ENCODE measurements around the gene CDX1.

CDX1 gene

GRCh38 chr5:150184006-150184405, 17.4 kb downstream of the CDX1 start:
- no peak for DNase-seq (ENCODE audit: low read depth)

GRCh38 chr5:150184990-150185912, 18.7 kb downstream of the CDX1 start:
- no peak for DNase-seq (ENCODE audit: low read depth)

GRCh38 chr5:150186137-150186536, 19.6 kb downstream of the CDX1 start:
- DNase-seq (ENCODE audit: low read depth), result no peak

GRCh38 chr5:150186897-150187296, 20.3 kb downstream of the CDX1 start:
- no peak for DNase-seq (ENCODE audit: low read depth)

GRCh38 chr5:150188146-150188842, 21.7 kb downstream of the CDX1 start:
- DNase-seq (ENCODE audit: low read depth), result no peak

- no peak for DNase-seq (ENCODE audit: low read depth)
These were observed 22.7 kb downstream of the CDX1 start for GRCh38 chr5:150189326-150189725.

- DNase-seq (ENCODE audit: low read depth), result no peak
These were observed 23.3 kb downstream of the CDX1 start, which contains the start of gene SLC6A7 for GRCh38 chr5:150189728-150190502. Gene SLC6A7 (plus strand): TSS chr5:150190062. CDS start chr5:150190328, 266 bp downstream.

GRCh38 chr5:150190503-150190979, 24.0 kb downstream of the CDX1 start:
- no peak for DNase-seq (ENCODE audit: low read depth)

GRCh38 chr5:150190987-150191386, 24.4 kb downstream of the CDX1 start:
- no peak for DNase-seq (ENCODE audit: low read depth)

- no peak for DNase-seq (ENCODE audit: low read depth)
These were observed 25.9 kb downstream of the CDX1 start for GRCh38 chr5:150192462-150192861.

GRCh38 chr5:150195736-150196485, 29.3 kb downstream of the CDX1 start:
- DNase-seq (ENCODE audit: low read depth), result no peak

GRCh38 chr5:150196514-150196913, 29.9 kb downstream of the CDX1 start:
- no peak for DNase-seq (ENCODE audit: low read depth)

GRCh38 chr5:150196986-150197385, 30.4 kb downstream of the CDX1 start:
- no peak for DNase-seq (ENCODE audit: low read depth)

- DNase-seq (ENCODE audit: low read depth), result no peak
These were observed 30.9 kb downstream of the CDX1 start for GRCh38 chr5:150197476-150197875.

GRCh38 chr5:150202501-150202900, 35.9 kb downstream of the CDX1 start:
- no peak for DNase-seq (ENCODE audit: low read depth)

GRCh38 chr5:150203832-150204589, 37.4 kb downstream of the CDX1 start:
- DNase-seq (ENCODE audit: low read depth), result no peak

- no peak for DNase-seq (ENCODE audit: low read depth)
These were observed 38.0 kb downstream of the CDX1 start for GRCh38 chr5:150204590-150204960.

GRCh38 chr5:150206098-150206778, 39.7 kb downstream of the CDX1 start:
- DNase-seq (ENCODE audit: low read depth), result no peak

- DNase-seq (ENCODE audit: low read depth), result no peak
These were observed 40.2 kb downstream of the CDX1 start for GRCh38 chr5:150206779-150207115.
